HepG2 (cell line): ENCODE data around the gene UHMK1. TPM values are rescaled to one million over a fixed set of nuclear protein-coding genes. Genes with fewer than 3 reads are reported as not detected.
A peak's percentile ranks its signal among the peaks of the same experiment; 100 is the strongest.

Experiments used
- ARNTL ChIP-seq: sonication (generic); formaldehyde crosslinking; IDR thresholded peaks from 2 replicates; pipeline ENCODE4 v1.4.0; 2020; ENCODE audit warnings: mild to moderate bottlenecking, missing genetic modification reagents
- DNMT3B ChIP-seq: conservative IDR thresholded peaks from 2 replicates; pipeline ENCODE4 v1.6.1; 2016; ENCODE audit warnings: missing biosample characterization, control low read depth
- EEA1 ChIP-seq: sonication (generic); formaldehyde crosslinking; IDR thresholded peaks from 2 replicates; pipeline ENCODE4 v1.5.1; 2020; ENCODE audit warnings: mild to moderate bottlenecking, missing genetic modification reagents, borderline replicate concordance
- FOXK1 ChIP-seq: sonication (generic); formaldehyde crosslinking; IDR thresholded peaks from 2 replicates; pipeline ENCODE4 v1.4.0; 2020; ENCODE audit warnings: low read depth, missing genetic modification reagents, borderline replicate concordance
- FOXM1 ChIP-seq: sonication (generic); formaldehyde crosslinking; IDR thresholded peaks from 2 replicates; pipeline ENCODE4 v1.5.0; 2020; ENCODE audit warnings: missing genetic modification reagents
- HCFC1 ChIP-seq: fragments of 150-350 bp; IDR thresholded peaks from 2 replicates; pipeline ENCODE4 v1.6.1; 2014; ENCODE audit warnings: low read depth, low read length
- KLF12 ChIP-seq: sonication (generic); formaldehyde crosslinking; IDR thresholded peaks from 2 replicates; pipeline ENCODE4 v1.4.0; 2020; ENCODE audit warnings: missing genetic modification reagents, borderline replicate concordance
- MTF1 ChIP-seq: sonication (generic); formaldehyde crosslinking; IDR thresholded peaks from 2 replicates; pipeline ENCODE4 v1.5.0; 2020; ENCODE audit warnings: missing genetic modification reagents
- MYC ChIP-seq: sonication (generic); formaldehyde crosslinking; IDR thresholded peaks from 2 replicates; pipeline ENCODE4 v1.9.0; 2021; ENCODE audit warnings: missing genetic modification reagents, borderline replicate concordance
- SOX6 ChIP-seq, 2 experiments: fragments of 450-650 bp in 1 of 2; sonication (generic) in 1 of 2; formaldehyde crosslinking in 1 of 2; IDR thresholded peaks; 2 replicates each; pipeline versions ENCODE4 v1.4.0 to v1.6.1; 2017 to 2020; ENCODE audit warnings: antibody characterized with exemption in 1 of 2, mild to moderate bottlenecking in 1 of 2, missing genetic modification reagents in 1 of 2
- SRY ChIP-seq: sonication (generic); formaldehyde crosslinking; IDR thresholded peaks from 2 replicates; pipeline ENCODE4 v1.8.0; 2022; ENCODE audit warnings: mild to moderate bottlenecking, missing genetic modification reagents
- TBX2 ChIP-seq: sonication (generic); formaldehyde crosslinking; IDR thresholded peaks from 2 replicates; pipeline ENCODE4 v1.5.0; 2020; ENCODE audit warnings: missing genetic modification reagents, mild to moderate bottlenecking, borderline replicate concordance
- THAP8 ChIP-seq: sonication (generic); formaldehyde crosslinking; IDR thresholded peaks from 2 replicates; pipeline ENCODE4 v1.5.1; 2020; ENCODE audit warnings: missing genetic modification reagents, mild to moderate bottlenecking, borderline replicate concordance
- ZBTB20 ChIP-seq: sonication (generic); formaldehyde crosslinking; IDR thresholded peaks from 2 replicates; pipeline ENCODE4 v1.8.1; 2023; ENCODE audit warnings: missing genetic modification reagents, low read depth, mild to moderate bottlenecking, borderline replicate concordance
- ZBTB42 ChIP-seq: sonication (generic); formaldehyde crosslinking; IDR thresholded peaks from 2 replicates; pipeline ENCODE4 v1.5.0; 2020; ENCODE audit warnings: mild to moderate bottlenecking, missing genetic modification reagents
- ZBTB8A ChIP-seq: sonication (generic); formaldehyde crosslinking; IDR thresholded peaks from 2 replicates; pipeline ENCODE4 v1.4.0; 2020; ENCODE audit warnings: mild to moderate bottlenecking, low read depth, missing genetic modification reagents, borderline replicate concordance
- ZIK1 ChIP-seq: sonication (generic); formaldehyde crosslinking; IDR thresholded peaks from 2 replicates; pipeline ENCODE4 v1.5.0; 2020; ENCODE audit warnings: mild to moderate bottlenecking, low read depth, missing genetic modification reagents, borderline replicate concordance
- ZKSCAN5 ChIP-seq: sonication (generic); formaldehyde crosslinking; IDR thresholded peaks from 2 replicates; pipeline ENCODE4 v1.5.1; 2020; ENCODE audit warnings: mild to moderate bottlenecking, missing genetic modification reagents
- ZNF33B ChIP-seq: sonication (generic); formaldehyde crosslinking; IDR thresholded peaks from 2 replicates; pipeline ENCODE4 v1.5.1; 2020; ENCODE audit warnings: mild to moderate bottlenecking, missing genetic modification reagents
- ZNF367 ChIP-seq: sonication (generic); formaldehyde crosslinking; IDR thresholded peaks from 2 replicates; pipeline ENCODE4 v1.4.0; 2020; ENCODE audit warnings: missing genetic modification reagents, borderline replicate concordance
- ZNF572 ChIP-seq: sonication (generic); formaldehyde crosslinking; IDR thresholded peaks from 2 replicates; pipeline ENCODE4 v1.5.1; 2020; ENCODE audit warnings: mild to moderate bottlenecking, missing genetic modification reagents
- ZNF574 ChIP-seq: sonication (generic); formaldehyde crosslinking; IDR thresholded peaks from 2 replicates; pipeline ENCODE4 v1.4.0; 2020; ENCODE audit warnings: missing genetic modification reagents
- ZNF709 ChIP-seq: sonication (generic); formaldehyde crosslinking; IDR thresholded peaks from 2 replicates; pipeline ENCODE4 v1.5.0; 2020; ENCODE audit warnings: mild to moderate bottlenecking, missing genetic modification reagents
- ZNF747 ChIP-seq: sonication (generic); formaldehyde crosslinking; IDR thresholded peaks from 2 replicates; pipeline ENCODE4 v1.8.1; 2023; ENCODE audit warnings: missing genetic modification reagents, mild to moderate bottlenecking, borderline replicate concordance
- ZNF777 ChIP-seq: sonication (generic); formaldehyde crosslinking; IDR thresholded peaks from 2 replicates; pipeline ENCODE4 v1.4.0; 2020; ENCODE audit warnings: missing genetic modification reagents
- polyA plus RNA-seq, 8 experiments: library from polyadenylated mRNA; depleted of rRNA in 3 of 8; stranded (reverse) in 7 of 8; unstranded in 1 of 8; fragments of >200 nt; fragmentation: Illumina TruSeq in 4 of 8; extraction: Trizol in 4 of 8; gene quantifications; 2 replicates each; pipeline versions ENCODE4 v1.2.1 to v1.2.3, GENCODE V29; 2011 to 2016; ENCODE audit warnings: low read depth in 4 of 8, missing spikeins in 1 of 8, mixed read lengths in 1 of 8; ENCODE audit not compliant: insufficient read depth in 1 of 8
- total RNA-seq, 5 experiments: library from RNA; depleted of rRNA; stranded (reverse); fragments of >200 nt; fragmentation: Illumina TruSeq; extraction: Trizol; gene quantifications; 2 replicates each; pipeline ENCODE4 v1.2.3, GENCODE V29; 2016; ENCODE audit warnings: low read depth in 1 of 5

Gene UHMK1
- total and polyA plus RNA-seq, 2 of the 13 experiments (the other 11 are each of a cell fraction or from before 2014, with no cell fraction given) = 12.9 to 20.0 TPM

GRCh38 chr1:162497723-162498495 is at the start of gene UHMK1 (continued):
- TF ChIP-seq MYC (CRISPR knock-in tag) (peak; percentile 56; the same call in 1 of the 2 replicates), ZNF709 (CRISPR knock-in tag) (peak; percentile 64; the same call in 1 of the 2 replicates), ZBTB20 (peak; percentile 68; the same call in 1 of the 2 replicates), DNMT3B (CRISPR knock-in tag) (no peak), ARNTL (CRISPR knock-in tag) (0 out of 2 replicates have a peak, but pooled peaks have one; percentile 30), ZNF33B (0 out of 2 replicates have a peak, but pooled peaks have one; percentile 56), ZBTB8A (CRISPR knock-in tag) (0 out of 2 replicates have a peak, but pooled peaks have one; percentile 78), ZNF747 (CRISPR knock-in tag) (0 out of 2 replicates have a peak, but pooled peaks have one; percentile 35), ZKSCAN5 (CRISPR knock-in tag) (no peak), THAP8 (CRISPR knock-in tag) (peak; percentile 39; the same call in 1 of the 2 replicates), ZBTB42 (CRISPR knock-in tag) (0 out of 2 replicates have a peak, but pooled peaks have one; percentile 49), ZIK1 (CRISPR knock-in tag) (peak; percentile 74; the same call in 1 of the 2 replicates), KLF12 (CRISPR knock-in tag) (peak; percentile 69; the same call in 1 of the 2 replicates), SOX6 (IDR thresholded peaks at IDR 0.05) (no peak), SOX6 (CRISPR knock-in tag; IDR thresholded peaks at IDR 0.05) (peak; percentile 40; the same call in 1 of the 2 replicates), ZNF777 (CRISPR knock-in tag) (peak; percentile 56; the same call in 1 of the 2 replicates), ZNF572 (peak; percentile 84; the same call in 1 of the 2 replicates), TBX2 (peak; percentile 54; the same call in 1 of the 2 replicates), HCFC1 (no peak), FOXM1 (CRISPR knock-in tag) (no peak), MTF1 (CRISPR knock-in tag) (peak; percentile 82; the same call in 1 of the 2 replicates), ZNF367 (CRISPR knock-in tag) (no peak), SRY (CRISPR knock-in tag) (0 out of 2 replicates have a peak, but pooled peaks have one; percentile 61), EEA1 (CRISPR knock-in tag) (peak; percentile 62; the same call in 1 of the 2 replicates), FOXK1 (CRISPR knock-in tag) (peak; percentile 61; the same call in 1 of the 2 replicates), ZNF574 (peak; percentile 74)
